Colon (tissue), 2 donors: Measurements from ENCODE around the gene DBNL.

Experiments
- FAIRE-seq: peaks from 2 replicates; lab custom pipeline; 2012; peaks lifted over from hg19 to GRCh38; lab: Jason Lieb, UNC
- donor health status: control.
- donor health status: control.

DBNL gene

DNA sequence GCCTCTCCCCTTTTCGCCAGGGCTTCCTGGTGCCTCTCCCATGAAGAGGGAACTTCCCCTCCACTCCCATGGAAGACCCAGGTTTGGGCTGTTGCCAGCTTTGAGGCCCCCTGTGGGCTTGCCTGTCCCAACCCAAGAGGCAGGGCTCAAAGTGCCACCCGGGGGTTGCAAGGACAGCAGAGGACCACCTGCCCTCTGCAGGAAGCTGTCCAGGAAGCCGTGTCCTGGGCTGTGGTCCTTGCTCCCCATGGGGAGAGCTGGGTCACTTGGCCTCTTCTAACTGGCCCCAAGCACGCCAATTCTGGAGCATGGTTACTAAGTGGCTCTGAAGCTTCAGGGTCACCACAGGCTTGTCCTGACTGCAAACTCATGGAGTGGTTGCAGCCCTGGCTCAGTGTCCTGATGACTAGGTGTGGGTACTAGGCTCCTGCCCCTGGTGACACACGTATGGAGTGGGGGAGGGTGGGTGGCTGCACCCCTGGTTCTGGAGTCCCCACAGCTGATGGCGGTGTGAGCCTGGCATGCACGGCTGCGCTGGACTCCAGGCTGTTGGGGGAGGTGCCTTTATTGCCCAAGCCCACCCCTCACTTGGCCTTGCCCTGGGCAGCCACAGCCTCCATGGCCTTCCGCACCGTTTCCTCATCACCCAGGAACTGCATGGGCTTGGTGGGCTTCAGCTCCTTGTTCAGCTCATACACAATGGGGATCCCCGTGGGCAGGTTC lies 17.8 kb downstream of the DBNL start:
- FAIRE-seq, result no peak

DNA sequence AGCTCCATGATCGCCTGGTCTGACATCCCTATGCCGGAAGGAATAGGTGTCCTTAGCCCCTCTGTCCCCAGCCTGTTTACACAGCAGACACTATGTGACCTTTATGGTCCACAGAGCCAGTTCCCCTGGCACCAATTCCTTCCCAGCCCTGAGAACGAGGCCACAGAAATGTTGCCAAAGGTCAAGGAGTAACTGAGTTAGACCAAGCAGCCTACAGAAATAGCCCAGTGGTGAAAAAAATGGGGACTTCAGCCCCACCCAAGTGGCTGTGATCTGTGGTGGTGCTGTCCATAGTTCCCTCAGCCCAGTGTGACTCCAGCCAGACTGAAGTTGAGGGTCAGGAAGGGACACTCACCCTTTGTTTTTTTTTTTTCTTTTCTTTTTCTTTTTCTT lies 18.4 kb downstream of the DBNL start:
- no peak for FAIRE-seq

DNA sequence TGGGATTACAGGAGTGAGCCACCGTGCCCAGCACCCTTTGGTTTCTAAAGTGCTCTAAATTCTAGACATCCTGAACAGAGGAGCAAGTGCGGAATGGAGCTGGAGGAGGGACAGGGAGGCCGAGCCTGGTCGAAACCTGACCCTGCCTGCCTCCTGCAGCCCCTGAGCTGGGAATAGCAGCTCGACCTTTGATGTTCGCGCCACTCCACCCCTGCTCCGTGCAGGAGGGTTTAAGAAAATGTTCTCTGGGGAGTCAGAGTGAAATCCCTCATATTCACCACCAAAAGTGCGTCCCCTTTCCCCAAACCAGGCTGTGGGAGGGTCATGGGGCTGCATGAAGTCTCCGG lies 19.0 kb downstream of the DBNL start:
- FAIRE-seq, result no peak

DNA sequence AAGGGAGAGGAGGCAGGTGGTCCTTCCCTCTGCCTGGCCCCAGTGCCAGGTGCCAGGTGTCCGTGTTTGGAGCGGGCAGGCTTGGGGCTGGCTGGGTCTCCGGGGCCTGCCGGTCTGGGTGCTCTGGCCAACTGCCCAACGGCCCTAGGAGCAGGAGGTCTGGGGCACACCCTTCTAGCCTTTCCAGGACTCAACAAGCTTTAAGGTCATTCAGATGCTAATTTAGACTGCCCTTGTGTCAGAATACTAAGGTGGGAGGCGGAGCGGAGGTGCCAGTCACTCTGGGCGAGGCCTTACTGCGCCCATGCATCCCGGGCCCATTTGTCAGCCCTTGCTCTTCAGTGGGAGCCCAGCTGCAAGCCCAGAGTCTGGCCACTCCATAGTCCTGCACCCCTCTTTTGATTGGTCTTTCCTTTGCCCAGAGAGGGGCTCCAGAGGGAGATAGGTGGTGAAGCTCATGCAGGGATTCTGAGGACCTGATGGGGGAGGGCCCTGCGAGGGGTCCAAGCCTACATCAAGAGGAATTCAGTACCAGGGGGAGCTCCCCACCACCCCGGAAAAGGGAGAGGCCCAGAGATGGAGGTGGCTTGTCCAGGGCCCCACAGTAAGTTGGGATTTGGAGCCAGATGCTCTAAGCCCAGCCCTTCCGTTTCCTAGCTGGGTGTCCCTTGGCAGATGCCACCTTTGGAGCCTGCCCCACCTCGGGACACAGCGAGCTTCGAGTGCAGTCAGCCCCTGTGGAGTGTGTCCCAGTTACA lies 19.6 kb downstream of the DBNL start:
- no peak for FAIRE-seq

DNA sequence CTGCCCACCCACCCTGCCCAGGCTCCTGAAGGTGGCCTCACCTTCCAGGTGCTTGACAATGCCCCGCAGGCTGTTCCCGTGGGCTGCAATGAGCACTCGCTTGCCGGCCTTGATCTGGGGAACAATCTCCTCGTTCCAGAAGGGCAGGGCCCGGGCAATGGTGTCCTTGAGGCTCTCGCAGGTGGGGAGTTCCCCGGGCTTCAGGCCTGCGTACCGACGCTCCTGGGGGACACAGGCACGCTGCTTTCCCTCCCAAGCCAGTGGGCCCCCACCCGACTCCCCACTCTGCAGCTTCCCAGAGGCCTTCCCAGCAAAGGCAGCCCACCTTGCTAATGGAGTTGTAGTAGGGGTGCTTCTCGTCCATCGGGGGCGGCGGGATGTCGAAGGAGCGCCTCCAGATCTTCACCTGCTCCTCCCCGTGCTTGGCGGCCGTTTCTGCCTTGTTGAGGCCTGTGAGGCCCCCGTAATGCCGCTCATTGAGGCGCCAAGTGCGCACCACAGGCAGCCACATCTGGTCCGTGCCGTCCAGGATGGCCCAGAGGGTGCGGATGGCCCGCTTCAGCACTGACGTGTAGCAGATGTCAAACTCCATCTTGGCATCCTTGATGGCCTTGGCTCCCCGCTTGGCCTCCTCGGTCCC lies 20.4 kb downstream of the DBNL start:
- FAIRE-seq, result no peak

DNA sequence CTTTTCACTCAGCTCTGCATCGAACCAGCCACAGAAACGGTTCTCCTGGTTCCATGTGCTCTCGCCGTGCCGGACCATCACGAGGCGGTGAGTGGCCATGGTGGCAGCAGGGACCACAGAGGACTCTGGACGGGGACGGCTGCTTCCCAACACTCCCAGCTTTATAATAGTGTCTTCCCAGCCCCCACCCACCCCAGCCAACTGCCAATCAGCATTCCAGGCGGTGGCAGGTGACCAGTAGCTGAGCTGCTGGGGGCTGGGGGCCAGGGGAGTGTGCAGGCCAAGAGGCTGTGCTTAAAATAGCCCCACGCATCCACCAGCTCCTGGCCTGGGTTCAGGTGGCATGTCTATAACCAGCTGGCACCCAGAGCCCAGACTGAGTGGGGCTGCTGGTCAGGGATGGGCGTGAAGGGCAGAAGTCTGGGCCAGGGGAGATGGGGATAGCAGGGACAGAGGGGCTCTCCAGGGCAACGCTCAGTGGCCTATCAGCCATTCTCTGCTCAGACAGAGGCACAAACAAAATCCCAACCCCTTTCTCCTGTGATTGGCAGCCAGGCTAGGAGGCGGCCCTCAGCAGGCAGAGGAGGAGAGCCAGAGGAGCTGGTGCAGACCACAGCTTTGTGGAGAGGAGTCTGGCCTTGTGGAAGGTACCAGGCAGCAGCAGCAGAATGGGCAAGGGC lies 21.1 kb downstream of the DBNL start, which contains the start of gene PGAM2:
Gene PGAM2, minus strand, starts transcription at position 137 of the 680 bp plus-strand sequence. Its CDS starts 38 bp downstream, at position 99.
- FAIRE-seq, result no peak

DNA sequence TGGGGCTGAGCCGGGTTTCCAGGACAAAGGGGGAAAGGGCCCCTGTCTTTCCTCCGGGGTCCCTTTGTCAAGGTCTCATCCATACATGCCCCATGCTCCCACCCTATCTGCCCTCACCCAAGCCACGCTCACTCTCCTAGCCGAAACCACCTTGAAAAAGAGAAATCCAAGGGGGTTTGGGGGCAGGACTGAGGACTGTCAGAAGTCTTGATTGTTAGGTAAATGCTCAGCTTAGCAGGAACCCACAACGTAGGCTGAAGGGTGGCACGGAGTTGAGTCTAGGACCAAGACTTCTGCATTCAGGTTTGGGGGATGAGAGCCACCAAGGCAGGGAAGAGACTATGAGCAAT lies 21.6 kb downstream of the DBNL start:
- FAIRE-seq, result no peak

DNA sequence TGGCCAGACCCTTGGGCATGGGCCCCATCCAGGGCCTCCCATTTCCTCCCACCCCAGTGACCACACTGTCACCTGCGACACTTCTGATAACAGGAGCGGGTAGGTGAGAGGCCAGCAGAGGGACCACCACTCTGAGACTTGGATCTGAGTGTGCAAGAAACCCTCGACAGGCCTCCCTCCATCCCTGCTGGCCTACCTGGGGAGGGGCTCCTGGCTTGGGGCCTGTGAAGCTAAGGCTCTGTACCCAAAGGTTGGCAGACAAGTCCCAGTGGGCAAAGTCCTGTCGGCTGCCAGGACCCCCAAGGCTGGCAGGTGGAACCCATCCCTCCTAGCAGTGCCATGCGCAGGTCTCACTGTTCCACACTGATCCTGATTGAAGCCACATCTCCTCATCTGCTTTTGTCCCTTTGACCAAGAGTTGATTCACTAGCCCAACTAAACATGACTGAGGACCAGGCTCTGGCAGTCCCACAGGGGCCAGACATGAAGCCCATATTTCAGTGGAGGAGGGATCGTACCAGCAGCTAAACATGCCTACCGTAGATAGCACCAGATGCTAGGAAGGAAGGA lies 22.1 kb downstream of the DBNL start:
- no peak for FAIRE-seq

DNA sequence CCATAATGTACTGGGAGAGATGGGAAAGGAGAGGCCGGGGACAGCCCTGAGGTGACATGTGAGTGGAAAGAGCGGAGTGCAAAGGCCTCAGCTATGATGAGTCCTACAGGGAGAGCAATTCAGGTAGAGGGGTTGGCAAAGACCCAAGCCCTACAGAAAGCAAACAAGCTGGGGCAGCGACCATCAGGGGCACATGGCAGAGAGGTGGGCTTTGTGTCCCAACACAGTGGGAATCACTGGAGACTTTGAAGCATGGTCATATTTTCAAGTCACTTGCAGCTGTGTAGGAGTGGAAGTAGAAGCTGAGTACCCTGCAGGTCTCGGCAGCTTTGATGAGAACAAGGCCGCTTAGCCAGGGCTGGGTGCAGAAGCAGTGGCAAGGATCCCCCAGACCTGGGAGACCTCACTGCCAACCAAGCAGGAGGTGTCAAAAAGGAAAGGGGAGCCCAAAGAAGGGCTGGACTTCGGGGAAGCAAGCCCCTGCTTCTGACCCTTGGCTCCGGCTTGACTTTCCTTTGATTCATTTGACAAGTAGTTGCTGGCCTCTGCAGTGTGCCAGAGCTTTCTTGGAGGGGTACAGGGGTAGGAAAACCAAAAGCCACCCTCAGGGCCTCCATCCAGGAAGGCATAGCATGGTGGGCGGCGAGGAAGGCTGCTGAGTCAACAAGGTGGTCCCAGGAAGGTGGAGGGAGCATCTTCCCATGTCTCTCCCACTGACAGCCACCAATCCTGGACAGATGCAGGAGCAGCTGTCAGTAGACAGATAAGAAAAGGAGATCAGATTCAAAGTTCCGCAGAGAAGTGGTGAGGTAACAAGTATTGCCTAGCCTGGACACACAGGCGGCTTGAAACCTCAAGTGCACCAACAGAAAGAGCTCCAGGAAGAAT lies 22.8 kb downstream of the DBNL start:
- no peak for FAIRE-seq

DNA sequence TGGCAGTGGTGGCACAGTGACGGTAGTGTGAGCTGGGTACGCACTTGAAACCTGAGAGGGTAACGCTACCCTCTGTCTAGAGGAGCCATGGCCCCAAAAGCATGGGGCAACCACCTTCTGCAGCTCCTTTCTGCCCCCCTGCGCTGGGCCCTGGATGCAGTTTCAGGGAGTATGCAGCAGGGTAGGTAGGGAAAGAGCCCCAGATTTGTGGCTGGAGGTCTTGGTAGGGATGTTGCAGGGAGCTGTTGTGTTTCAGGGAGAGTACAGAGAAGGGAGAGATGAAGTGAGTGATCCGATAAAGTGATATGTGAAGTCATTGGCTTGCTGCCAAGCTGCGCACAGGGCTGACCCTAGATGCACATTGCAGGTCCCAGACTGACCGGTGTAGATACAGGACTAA lies 23.6 kb downstream of the DBNL start:
- FAIRE-seq, result no peak

DNA sequence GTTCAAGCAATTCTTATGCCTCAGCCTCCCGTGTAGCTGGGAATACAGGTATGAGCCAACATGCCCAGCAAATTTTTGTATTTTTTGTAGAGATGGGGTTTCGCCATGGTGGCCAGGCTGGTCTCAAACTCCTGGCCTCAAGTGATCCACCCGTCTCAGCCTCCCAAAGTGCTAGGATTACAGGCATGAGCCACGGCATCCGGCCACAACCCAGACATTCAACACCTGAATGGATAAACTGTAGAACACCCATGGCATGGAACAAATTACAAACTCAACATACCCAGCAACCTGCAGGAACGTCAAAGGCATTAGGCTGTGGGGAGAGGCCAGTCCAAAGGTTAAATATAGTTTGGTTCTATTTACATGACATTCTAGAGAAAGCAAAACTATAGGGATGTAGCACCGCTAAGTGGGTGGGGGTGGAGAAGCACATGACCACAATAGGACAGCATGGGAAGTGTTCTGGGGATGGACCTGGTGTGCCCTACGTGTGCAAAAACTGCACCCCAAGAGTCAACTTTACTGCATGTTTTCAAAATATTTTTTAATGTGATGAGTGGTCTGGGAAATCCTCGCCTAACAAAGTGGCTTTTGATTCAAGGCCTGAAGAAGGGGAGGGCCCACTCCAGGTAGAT lies 27.3 kb downstream of the DBNL start:
- FAIRE-seq, result no peak

DNA sequence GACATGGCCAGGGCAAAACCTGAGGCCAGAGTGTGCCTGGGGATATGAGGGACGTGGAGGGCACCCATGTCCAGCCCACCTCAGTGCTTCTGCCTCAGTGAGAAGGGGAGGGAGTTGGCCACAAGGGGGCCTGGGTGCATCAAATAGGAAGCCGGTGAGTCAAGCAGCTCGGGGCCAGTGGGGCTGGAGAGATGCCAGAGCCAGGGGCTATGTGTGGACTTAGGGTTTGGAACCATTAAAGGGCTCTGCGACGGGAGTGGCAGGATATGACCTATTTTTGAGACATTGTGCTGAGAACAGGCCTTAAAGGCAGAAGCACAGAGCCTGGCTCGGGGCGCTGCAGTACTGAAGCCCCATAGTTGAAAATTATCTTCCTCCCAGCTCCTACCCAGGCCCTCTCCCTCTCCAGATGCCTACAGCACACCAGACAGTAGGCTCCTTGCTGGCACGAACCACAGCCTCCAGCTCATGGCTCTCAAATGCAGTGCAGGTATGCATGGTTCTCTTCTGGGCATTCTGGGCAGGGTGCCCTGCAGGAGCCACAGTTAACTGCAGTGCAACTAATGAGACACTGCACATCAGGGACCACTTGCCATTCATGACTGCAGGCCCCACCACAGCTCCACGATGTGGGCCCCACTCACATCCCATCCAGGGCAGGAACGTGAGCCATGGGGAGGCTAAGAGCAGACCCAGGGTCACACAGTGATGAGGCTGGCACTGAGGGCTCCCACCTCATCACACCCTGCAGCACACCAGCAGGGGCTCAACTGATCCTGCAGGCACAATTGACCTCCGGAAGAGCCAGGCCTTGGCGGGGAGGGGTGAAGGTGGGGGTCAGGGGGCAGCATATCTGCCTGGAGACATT lies 28.1 kb downstream of the DBNL start:
- FAIRE-seq, result no peak

DNA sequence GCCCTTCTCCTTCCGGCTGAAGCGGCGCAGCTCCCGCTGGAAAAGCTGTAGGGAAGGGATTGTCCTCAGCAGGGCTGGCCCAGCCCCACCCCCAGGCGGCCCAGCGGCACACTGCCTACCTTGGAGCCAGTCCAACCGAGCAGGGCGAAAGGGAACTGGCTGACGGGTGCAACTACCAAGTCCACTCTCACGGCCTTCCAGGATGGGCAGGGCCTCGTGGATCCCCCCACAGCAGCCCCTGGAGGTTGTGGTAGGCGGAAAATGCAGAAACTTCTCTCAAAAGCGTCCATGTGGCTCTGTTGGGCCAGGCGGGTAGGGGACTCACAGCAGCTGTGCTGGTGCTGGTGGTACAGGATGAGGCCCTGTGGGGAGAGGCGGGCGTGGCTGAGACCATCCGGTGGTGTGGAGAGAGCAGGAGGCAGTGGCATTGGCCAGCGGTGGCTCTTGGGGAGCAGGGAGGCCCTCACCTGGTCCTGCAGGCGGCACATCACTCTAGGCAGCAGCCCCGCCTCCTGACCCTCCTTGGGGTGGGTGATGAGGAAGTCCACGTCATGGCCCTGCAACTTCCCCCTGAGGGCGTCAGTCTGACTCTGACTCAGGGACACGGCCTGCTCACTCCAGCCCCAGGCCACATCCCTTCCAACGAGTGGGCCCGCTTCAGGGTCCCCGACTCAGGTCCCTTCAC lies 29.3 kb downstream of the DBNL start:
- no peak for FAIRE-seq

DNA sequence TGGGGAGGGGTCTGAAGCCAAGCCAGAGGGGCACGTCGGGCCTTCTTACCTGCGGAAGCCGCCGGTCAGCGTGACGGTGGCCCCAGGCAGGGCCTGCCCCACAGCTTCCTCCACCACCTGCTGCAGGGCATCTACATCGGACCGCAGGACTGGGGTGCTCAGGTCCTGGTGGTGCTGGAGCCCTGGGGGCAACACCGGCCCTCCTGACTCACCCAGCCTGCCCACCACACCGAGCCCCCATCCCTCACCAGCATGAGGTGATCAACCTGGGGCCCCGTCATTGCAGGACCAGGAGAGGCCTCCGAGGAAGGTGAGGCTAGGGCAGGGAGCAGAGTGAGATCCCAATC lies 29.8 kb downstream of the DBNL start:
- no peak for FAIRE-seq

DNA sequence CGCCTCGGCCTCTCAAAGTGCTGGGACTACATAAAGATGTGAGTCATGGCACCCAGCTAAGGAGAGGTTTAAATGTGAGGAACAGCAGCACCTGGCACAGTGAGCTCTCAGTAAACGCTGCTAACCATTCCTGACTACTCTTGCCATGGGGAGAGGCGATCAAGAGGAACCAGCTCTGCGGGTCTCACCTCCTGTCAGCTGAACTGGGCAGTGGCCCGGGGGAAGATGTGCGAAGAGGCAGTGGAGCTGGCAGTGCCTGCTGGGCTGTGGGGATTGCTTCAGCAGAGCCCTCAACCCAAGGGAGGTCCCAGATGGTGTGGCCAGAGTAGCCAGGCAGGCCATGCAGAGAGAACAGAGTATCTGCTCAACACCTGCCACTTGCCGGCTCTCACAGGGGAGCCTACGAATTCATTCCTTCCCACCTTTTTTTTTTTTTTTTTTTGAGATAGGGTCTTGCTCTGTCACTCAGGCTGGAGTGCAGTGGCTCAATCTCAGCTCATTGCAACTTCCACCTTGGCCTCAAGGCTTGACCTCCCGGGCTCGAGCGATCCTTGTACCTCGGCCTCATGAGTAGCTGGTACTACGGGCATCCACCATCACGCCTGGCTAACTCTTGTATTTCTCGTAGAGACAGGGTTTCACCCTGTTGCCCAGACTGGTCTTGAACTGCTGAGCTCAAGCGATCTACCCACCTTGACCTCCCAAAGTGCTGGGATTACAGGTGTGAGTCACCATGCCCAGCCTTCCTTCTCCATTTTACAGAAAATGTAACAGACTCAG lies 31.0 kb downstream of the DBNL start:
- no peak for FAIRE-seq

DNA sequence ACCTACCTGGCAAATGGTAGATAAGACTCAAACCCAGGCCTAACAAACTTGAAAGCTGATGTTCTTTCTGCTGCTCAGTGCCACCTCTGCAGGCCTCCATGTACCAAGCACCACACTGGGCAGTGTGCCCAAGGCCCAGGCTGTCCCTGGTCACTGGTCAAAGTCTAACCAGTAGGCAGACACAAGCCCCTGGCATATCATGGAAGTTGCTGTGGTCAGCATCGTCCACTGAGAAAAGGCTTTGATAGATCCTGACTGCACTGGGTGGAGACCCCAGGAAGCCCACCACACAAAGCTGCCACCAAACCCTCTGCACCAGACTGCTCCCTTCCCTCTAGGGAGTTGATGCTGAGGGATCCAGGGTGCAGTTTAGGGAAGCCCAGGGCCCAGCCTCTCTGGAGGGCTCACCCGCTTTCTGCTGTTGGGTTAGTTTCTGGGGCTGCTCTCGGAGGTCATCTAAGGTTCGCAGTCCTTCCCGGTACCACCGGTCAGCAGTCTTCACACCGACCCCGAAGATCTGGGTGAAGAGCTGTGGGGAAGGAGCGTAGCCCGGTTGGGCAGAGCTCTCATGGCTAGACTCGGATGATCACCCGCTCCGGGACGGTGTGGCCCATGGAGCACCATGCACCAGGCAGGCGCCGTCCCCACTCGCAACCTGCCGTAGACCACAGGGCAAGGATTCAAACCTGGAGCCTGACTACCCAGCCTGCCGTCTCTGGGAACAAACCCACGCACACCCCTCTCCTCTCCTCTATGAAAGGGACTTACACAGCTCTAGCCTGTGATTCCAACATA lies 31.8 kb downstream of the DBNL start:
- no peak for FAIRE-seq

DNA sequence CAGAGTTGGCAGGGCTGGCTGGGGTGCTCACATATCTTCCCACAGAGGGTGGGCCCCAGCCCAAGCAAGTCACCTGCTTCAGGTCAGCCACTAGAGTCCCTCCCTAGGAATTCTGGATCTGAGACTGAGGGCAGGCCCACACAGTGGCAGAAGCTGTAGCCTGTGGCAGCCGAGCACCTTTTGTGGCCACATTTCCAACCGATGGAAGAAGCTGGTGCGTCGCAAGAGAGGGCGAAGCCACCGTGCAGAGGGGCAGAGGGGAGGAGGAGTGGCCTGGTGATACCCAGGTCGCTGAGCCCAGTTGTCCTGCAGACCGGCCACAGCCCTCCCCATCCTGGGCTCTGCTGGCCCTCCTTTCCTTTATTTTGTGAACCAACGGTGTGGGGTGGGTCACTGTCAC lies 32.6 kb downstream of the DBNL start:
- no peak for FAIRE-seq

DNA sequence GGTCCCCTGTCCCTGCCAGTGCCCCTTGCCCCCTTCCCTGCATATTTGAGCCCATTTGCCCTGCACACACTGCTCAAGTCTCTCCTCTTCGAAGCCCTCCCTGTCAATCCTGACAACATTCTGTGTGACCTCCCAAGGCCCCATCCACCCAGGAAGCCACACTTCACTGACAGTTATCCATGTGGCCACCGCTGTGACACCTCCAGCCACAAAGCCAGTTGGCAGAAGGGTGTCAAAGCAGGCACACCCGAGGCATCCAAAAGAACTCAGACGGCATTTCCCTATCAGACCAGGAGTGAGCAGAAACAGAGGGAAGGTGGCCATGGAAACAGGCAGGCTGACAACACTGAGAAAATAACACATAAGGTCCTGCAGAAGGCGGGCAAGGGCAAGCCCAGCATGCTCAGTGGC lies 33.2 kb downstream of the DBNL start:
- FAIRE-seq, result no peak
